Right lobe of liver (tissue), 4 donors: ENCODE data around the gene NEMP2.

Experiments used
- CTCF ChIP-seq, 4 donors: fragments of 200-600 bp in 3 of 4; fragments of 450-650 bp in 1 of 4; IDR thresholded peaks; one replicate each; pipeline versions ENCODE4 v1.5.1 to v1.8.0; 2016 to 2022; ENCODE audit warnings: antibody characterized with exemption in 4 of 4, mild to moderate bottlenecking in 2 of 4
- POLR2A ChIP-seq: fragments of 450-650 bp; IDR thresholded peaks from one replicate; pipeline ENCODE4 v1.6.1; 2017; ENCODE audit warnings: antibody characterized with exemption, mild to moderate bottlenecking
- donor health status: DM: no; HTN: no; CAD: no.
- donor health status: DM: no; HTN: no; CAD: no.
- donor health status: DM: no; HTN: yes; CAD: no.

GRCh38 chr2:190467575-190468083 is 66.9 kb downstream of the NEMP2 start:
- TF ChIP-seq POLR2A = no peak
- TF ChIP-seq CTCF (IDR thresholded peaks at IDR 0.05) = no peak
